A549 (cell line): Measurements from ENCODE around the gene PAIP2B. TPM values are rescaled to one million over a fixed set of nuclear protein-coding genes. Genes with fewer than 3 reads are reported as not detected.

ENCODE experiments used
- ATAC-seq, 2 experiments: fragments of 200-7000 bp in 1 of 2; fragments of >200 bp in 1 of 2; cut with Nextera tagmentation in 1 of 2; cut with Tn5 transposase in 1 of 2; 3 replicates each; pipeline versions ENCODE4 v1.8.0 to v1.9.1; 2018 to 2020; ENCODE audit warnings: mild to moderate bottlenecking in 1 of 2, moderate library complexity in 1 of 2
- CTCF ChIA-PET: fragments of 300-600 bp; sonication (Branson Sonifier 250); formaldehyde crosslinking; extraction: SDS; loops from one replicate; lab custom pipeline; 2021; ENCODE audit warnings: antibody characterized with exemption, inconsistent platforms; lab: Yijun Ruan, JAX
- POLR2A ChIA-PET: fragments of 350-600 bp; formaldehyde crosslinking; extraction: SDS; loops from one replicate; lab custom pipeline; 2021; ENCODE audit warnings: antibody characterized with exemption, inconsistent platforms; lab: Yijun Ruan, JAX
- DNase-seq, 2 experiments: peaks; one replicate each; pipeline versions ENCODE4 v3.0.0 to v3.0.0-alpha.2; 2011 to 2016; ENCODE audit warnings: low read depth in 1 of 2, low spot score in 1 of 2
- FAIRE-seq: peaks from 2 replicates; lab custom pipeline; 2011; peaks lifted over from hg19 to GRCh38; lab: Jason Lieb, UNC
- H3K27ac ChIP-seq, 2 experiments: fragments of >200 bp; sonication (Bioruptor Twin); formaldehyde crosslinking; 3 replicates each; pipeline ENCODE4 v1.5.1; 2016 to 2017
- H3K4me1 ChIP-seq: fragments of >200 bp; sonication (Bioruptor Twin); formaldehyde crosslinking; 3 replicates; pipeline ENCODE4 v1.6.1; 2016
- H3K4me2 ChIP-seq: fragments of >200 bp; sonication (Bioruptor Twin); formaldehyde crosslinking; 3 replicates; pipeline ENCODE4 v1.6.1; 2016
- H3K4me3 ChIP-seq: fragments of >200 bp; sonication (Bioruptor Twin); formaldehyde crosslinking; 3 replicates; pipeline ENCODE4 v1.5.1; 2016
- H3K9me3 ChIP-seq: fragments of >200 bp; sonication (Bioruptor Twin); formaldehyde crosslinking; 3 replicates; pipeline ENCODE4 v1.6.1; 2016
- CBX8 ChIP-seq: fragments of 200-600 bp; sonication (generic); IDR thresholded peaks from 2 replicates; pipeline ENCODE4 v1.6.1; 2016
- CEBPB ChIP-seq, 2 experiments: fragments of >200 bp in 1 of 2; sonication (Bioruptor Twin) in 1 of 2; formaldehyde crosslinking in 1 of 2; IDR thresholded peaks; 2 replicates each; pipeline ENCODE4 v1.6.1; 2012 to 2016
- EP300 ChIP-seq, 2 experiments: fragments of >200 bp; sonication (Bioruptor Twin); formaldehyde crosslinking; IDR thresholded peaks; 2 replicates in 1 of 2; 3 replicates in 1 of 2; pipeline ENCODE4 v1.6.1; 2016 to 2017
- FOSL2 ChIP-seq, 2 experiments: fragments of 450-650 bp in 1 of 2; fragments of >200 bp in 1 of 2; sonication (Bioruptor Twin) in 1 of 2; formaldehyde crosslinking; IDR thresholded peaks; 2 replicates each; pipeline versions ENCODE4 v1.5.0 to v1.6.1; 2016 to 2020; ENCODE audit warnings: mild to moderate bottlenecking in 1 of 2, moderate library complexity in 1 of 2
- FOXS1 ChIP-seq: fragments of 250-450 bp; sonication (Bioruptor Pico); IDR thresholded peaks from 2 replicates; pipeline ENCODE4 v1.5.0; 2020; ENCODE audit warnings: mild to moderate bottlenecking, moderate library complexity
- HEYL ChIP-seq: fragments of 250-450 bp; sonication (Bioruptor Pico); IDR thresholded peaks from 2 replicates; pipeline ENCODE4 v1.8.0; 2021; ENCODE audit warnings: mild to moderate bottlenecking, moderate library complexity
- HOXA7 ChIP-seq: fragments of 250-450 bp; sonication (Bioruptor Pico); IDR thresholded peaks from 2 replicates; pipeline ENCODE4 v1.5.0; 2020; ENCODE audit warnings: mild to moderate bottlenecking, moderate library complexity
- KDM1A ChIP-seq: fragments of 200-600 bp; sonication (generic); IDR thresholded peaks from 2 replicates; pipeline ENCODE4 v1.6.1; 2016; ENCODE audit warnings: low read depth, mild to moderate bottlenecking
- KDM5A ChIP-seq: fragments of 200-600 bp; sonication (generic); IDR thresholded peaks from 2 replicates; pipeline ENCODE4 v1.6.1; 2016; ENCODE audit warnings: antibody characterized with exemption, mild to moderate bottlenecking
- MYC ChIP-seq: IDR thresholded peaks from 2 replicates; pipeline ENCODE4 v1.6.1; 2012; ENCODE audit warnings: mild to moderate bottlenecking, inconsistent platforms, low read length, improper control_type of control experiment, borderline replicate concordance
- NFE2L2 ChIP-seq: fragments of 150-350 bp; conservative IDR thresholded peaks from 2 replicates; pipeline ENCODE4 v1.6.1; 2014; ENCODE audit warnings: low read length
- NPAS2 ChIP-seq: fragments of 250-450 bp; sonication (Bioruptor Pico); IDR thresholded peaks from 2 replicates; pipeline ENCODE4 v1.8.0; 2022; ENCODE audit warnings: mild to moderate bottlenecking, moderate library complexity, borderline replicate concordance
- RAD21 ChIP-seq, 2 experiments: fragments of >200 bp in 1 of 2; sonication (Bioruptor Twin) in 1 of 2; formaldehyde crosslinking in 1 of 2; IDR thresholded peaks in 1 of 2; conservative IDR thresholded peaks in 1 of 2; 2 replicates in 1 of 2; 3 replicates in 1 of 2; pipeline ENCODE4 v1.6.1; 2012 to 2018; ENCODE audit warnings: inconsistent platforms in 1 of 2
- RARB ChIP-seq: fragments of 250-450 bp; sonication (Bioruptor Pico); IDR thresholded peaks from 2 replicates; pipeline ENCODE4 v1.8.0; 2021; ENCODE audit warnings: mild to moderate bottlenecking, moderate library complexity
- RNF2 ChIP-seq: fragments of 200-600 bp; sonication (generic); IDR thresholded peaks from 2 replicates; pipeline ENCODE4 v1.6.1; 2016; ENCODE audit warnings: low read depth, mild to moderate bottlenecking, antibody characterized with exemption, moderate library complexity, borderline replicate concordance
- SMC3 ChIP-seq: fragments of >200 bp; sonication (Bioruptor Twin); formaldehyde crosslinking; IDR thresholded peaks from 3 replicates; pipeline ENCODE4 v1.6.1; 2018; ENCODE audit warnings: inconsistent platforms
- TP53 ChIP-seq: fragments of 250-450 bp; sonication (Bioruptor Pico); IDR thresholded peaks from 2 replicates; pipeline ENCODE4 v1.5.0; 2021; ENCODE audit warnings: mild to moderate bottlenecking, moderate library complexity
- ZFP36 ChIP-seq: fragments of 450-650 bp; IDR thresholded peaks from 2 replicates; pipeline ENCODE4 v1.6.1; 2014; ENCODE audit warnings: borderline replicate concordance; ENCODE audit not compliant: partially characterized antibody
- WGBS: methylation state at CpG from one replicate; pipeline ENCODE4 v1.1.6; 2017; ENCODE audit errors: missing lambda C conversion rate; 5-methylcytosine and 5-hydroxymethylcytosine counted together
- polyA plus RNA-seq, 4 experiments: library from polyadenylated mRNA; depleted of rRNA in 3 of 4; stranded (reverse); fragments of >200 nt; fragmentation: RNase III in 1 of 4; extraction: RNeasy Plus Mini Kit Qiagen cat#74134 plus additional on column Dnase treatment in 1 of 4; gene quantifications; 2 replicates in 3 of 4; 3 replicates in 1 of 4; pipeline ENCODE4 v1.2.3, GENCODE V29; 2011 to 2017
- TF ChIP-seq, protein P1 (sequence below): fragments of 250-450 bp; sonication (Bioruptor Pico); IDR thresholded peaks from 2 replicates; pipeline ENCODE4 v1.5.0; 2021; ENCODE audit warnings: mild to moderate bottlenecking, moderate library complexity, borderline replicate concordance
- TF ChIP-seq, protein P2 (sequence below): fragments of 250-450 bp; sonication (Bioruptor Pico); IDR thresholded peaks from 2 replicates; pipeline ENCODE4 v1.5.0; 2020; ENCODE audit warnings: low read depth, mild to moderate bottlenecking, moderate library complexity
- TF ChIP-seq, protein P3 (sequence below): fragments of >200 bp; sonication (Bioruptor Twin); formaldehyde crosslinking; IDR thresholded peaks from 2 replicates; pipeline ENCODE4 v1.6.1; 2016

PAIP2B gene
- polyA plus RNA-seq, 2 of the 4 experiments (the other 2 are of a cell fraction): 0.70 to 0.84 TPM

DNA sequence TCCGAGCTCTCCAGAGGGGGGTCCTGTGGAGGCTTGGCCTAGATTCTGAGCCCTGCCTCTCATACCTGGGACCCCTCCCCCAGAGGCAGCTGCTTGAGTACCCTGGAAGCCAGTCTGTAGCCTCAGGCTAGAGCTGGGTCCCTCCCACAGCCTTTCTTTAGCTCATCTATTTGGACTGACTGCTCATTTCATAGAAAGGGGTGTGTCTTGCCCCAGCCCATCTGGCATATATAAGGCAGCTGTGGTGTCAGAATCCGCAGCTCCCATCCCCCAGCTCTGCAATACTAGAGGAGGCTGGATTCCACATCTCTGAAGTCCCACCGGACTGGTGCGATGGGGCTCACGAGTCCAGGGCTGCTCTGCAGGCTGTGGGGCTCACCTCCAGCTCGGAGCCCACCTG lies 70.3 kb downstream of the PAIP2B start:
- H3K4me3 ChIP-seq: no peak overlapping the region
- H3K4me2 ChIP-seq: peak overlapping the region; percentile 59; the same call in 2 of the 3 replicates

DNA sequence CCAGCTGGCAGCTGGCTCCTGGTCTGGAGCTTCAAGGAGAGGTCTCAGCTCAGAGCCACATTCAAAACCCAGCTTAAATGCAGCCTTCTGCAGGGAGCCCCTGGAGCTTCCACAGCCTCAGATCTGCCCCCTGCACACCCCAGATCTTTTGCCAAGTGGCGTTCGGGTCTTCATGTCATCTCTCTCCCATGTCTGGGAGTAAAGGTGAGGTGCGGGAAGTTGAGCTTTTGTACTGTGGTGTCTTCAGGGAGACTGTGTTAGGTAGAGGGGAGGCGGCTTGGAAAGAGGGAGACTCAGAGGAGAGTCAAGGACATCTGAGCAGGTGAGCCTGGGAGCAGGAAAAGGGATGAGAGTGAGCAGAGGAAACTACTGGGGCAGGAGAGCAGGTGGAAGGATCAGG lies 71.1 kb downstream of the PAIP2B start:
- TF ChIP-seq EP300 (IDR thresholded peaks at IDR 0.05) (no peak), SMC3 (no peak), KDM5A (no peak), NPAS2 (CRISPR knock-in tag) (no peak), FOXS1 (CRISPR knock-in tag) (no peak)
- TF ChIP-seq, protein P1, sequence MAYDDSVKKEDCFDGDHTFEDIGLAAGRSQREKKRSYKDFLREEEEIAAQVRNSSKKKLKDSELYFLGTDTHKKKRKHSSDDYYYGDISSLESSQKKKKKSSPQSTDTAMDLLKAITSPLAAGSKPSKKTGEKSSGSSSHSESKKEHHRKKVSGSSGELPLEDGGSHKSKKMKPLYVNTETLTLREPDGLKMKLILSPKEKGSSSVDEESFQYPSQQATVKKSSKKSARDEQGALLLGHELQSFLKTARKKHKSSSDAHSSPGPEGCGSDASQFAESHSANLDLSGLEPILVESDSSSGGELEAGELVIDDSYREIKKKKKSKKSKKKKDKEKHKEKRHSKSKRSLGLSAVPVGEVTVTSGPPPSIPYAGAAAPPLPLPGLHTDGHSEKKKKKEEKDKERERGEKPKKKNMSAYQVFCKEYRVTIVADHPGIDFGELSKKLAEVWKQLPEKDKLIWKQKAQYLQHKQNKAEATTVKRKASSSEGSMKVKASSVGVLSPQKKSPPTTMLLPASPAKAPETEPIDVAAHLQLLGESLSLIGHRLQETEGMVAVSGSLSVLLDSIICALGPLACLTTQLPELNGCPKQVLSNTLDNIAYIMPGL (CRISPR knock-in tag): no peak
- TF ChIP-seq, protein P2, sequence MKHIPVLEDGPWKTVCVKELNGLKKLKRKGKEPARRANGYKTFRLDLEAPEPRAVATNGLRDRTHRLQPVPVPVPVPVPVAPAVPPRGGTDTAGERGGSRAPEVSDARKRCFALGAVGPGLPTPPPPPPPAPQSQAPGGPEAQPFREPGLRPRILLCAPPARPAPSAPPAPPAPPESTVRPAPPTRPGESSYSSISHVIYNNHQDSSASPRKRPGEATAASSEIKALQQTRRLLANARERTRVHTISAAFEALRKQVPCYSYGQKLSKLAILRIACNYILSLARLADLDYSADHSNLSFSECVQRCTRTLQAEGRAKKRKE: no peak
- TF ChIP-seq, all 56 proteins: peak for 0
- no peak for DNase-seq
- ATAC-seq: no peak
- WGBS: 70% methylated on average over 4 of the region's 4 CpGs
- Histone ChIP-seq H3K9me3 (no peaks in the 10 kb centered on the region), H3K27ac (no peak overlapping the region), H3K4me3 (no peak overlapping the region), H3K4me2 (no peak overlapping the region), H3K4me1 (peaks cover 7% of the 10 kb centered on the region; the same call in 2 of the 3 replicates)
- POLR2A ChIA-PET: interaction anchor here (1.9 kb wide), 1 partner anchor 88 kb away, joined by 5 read pairs; the partner anchor contains the start of gene NAGK
- CTCF ChIA-PET: interaction anchor here (0.6 to 3.7 kb wide), 19 partner anchors 10 to 354 kb away, joined by 3 to 18 read pairs (median 7); partner anchors contain the start of gene ZNF638
- no peak for FAIRE-seq

More for the DNA sequence above, 70.3 kb downstream of the PAIP2B start:
- H3K4me1 ChIP-seq: peaks cover 7% of the 10 kb centered on the region; the same call in 2 of the 3 replicates
- H3K9me3 ChIP-seq: no peaks in the 10 kb centered on the region
- POLR2A ChIA-PET: interaction anchor here (1.9 kb wide), 1 partner anchor 88 kb away, joined by 5 read pairs; the partner anchor contains the start of gene NAGK
- FAIRE-seq: no peak
- TF ChIP-seq FOSL2 (IDR thresholded peaks at IDR 0.05) (no peak), FOSL2 (CRISPR knock-in tag; IDR thresholded peaks at IDR 0.05) (no peak), HOXA7 (CRISPR knock-in tag) (no peak), MYC (no peak), ZFP36 (no peak), CBX8 (no peak), RARB (CRISPR knock-in tag) (no peak)
- TF ChIP-seq, all 56 proteins: peak for 0
- WGBS: 37% methylated on average over 6 of the region's 6 CpGs
- H3K27ac ChIP-seq: no peak overlapping the region
- DNase-seq (no peak), ATAC-seq (0 out of 6 replicates have a peak, but pooled peaks of 1 of the 2 experiments have one; percentile 27)
- CTCF ChIA-PET: interaction anchor here (1.0 to 3.7 kb wide), 26 partner anchors 9 to 356 kb away, joined by 3 to 18 read pairs (median 6); partner anchors contain the start of gene ZNF638

DNA sequence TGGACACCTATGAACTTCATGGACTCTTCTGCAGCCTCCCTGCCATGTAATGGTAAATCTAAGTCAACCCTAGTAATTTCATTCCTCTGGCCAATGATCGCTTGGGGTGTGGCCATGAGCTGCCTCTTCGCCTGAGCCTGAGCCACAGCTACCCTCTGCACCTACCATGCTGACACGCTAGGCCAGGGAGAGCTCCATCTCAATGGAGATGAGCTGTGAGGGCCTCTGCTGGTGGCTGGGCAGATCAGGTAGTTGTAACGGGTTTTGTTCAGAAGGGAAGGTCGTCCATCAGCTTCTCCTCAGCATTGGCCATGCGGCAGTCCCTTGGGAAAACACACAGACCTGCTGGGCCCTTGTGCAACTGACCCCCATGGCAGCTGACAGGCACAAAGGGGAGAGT lies 72.1 kb downstream of the PAIP2B start:
- DNase-seq (peak; percentile 32 to 73), FAIRE-seq (no peak), ATAC-seq (peak; percentile 70 to 83)
- H3K4me3 ChIP-seq: no peak overlapping the region
- POLR2A ChIA-PET: no interaction called here
- no peak overlapping the region for H3K27ac ChIP-seq
- 22% methylated on average over 6 of the region's 6 CpGs for WGBS
- no peak overlapping the region for H3K4me2 ChIP-seq
- no peak for TF ChIP-seq HEYL (CRISPR knock-in tag)
- no peak for TF ChIP-seq ZFP36
- TF ChIP-seq SMC3: 0 out of 3 replicates have a peak, but pooled peaks have one; percentile 10
- TF ChIP-seq RAD21 (conservative IDR thresholded peaks at IDR 0.05 in 1 of 2, IDR thresholded peaks at IDR 0.05 in 1 of 2): 0 out of 5 replicates have a peak, but pooled peaks of 1 of the 2 experiments have one; percentile 23
- TF ChIP-seq KDM1A: no peak
- TF ChIP-seq NFE2L2: no peak
- no peak for TF ChIP-seq RARB (CRISPR knock-in tag)
- TF ChIP-seq CEBPB (IDR thresholded peaks at IDR 0.05): no peak
- TF ChIP-seq, protein P3, sequence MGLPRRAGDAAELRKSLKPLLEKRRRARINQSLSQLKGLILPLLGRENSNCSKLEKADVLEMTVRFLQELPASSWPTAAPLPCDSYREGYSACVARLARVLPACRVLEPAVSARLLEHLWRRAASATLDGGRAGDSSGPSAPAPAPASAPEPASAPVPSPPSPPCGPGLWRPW: no peak
- no peak for TF ChIP-seq TP53 (CRISPR knock-in tag)
- TF ChIP-seq RNF2: no peak
- TF ChIP-seq, all 56 proteins: peak for 2
- peaks cover 7% of the 10 kb centered on the region; the same call in 2 of the 3 replicates for H3K4me1 ChIP-seq
- CTCF ChIA-PET: interaction anchor here (0.7 to 3.5 kb wide), 11 partner anchors 10 to 356 kb away, joined by 3 to 18 read pairs (median 4); no protein-coding TSS in a partner anchor
- H3K9me3 ChIP-seq: no peaks in the 10 kb centered on the region
